Common myeloid progenitor, CD34-positive (primary cell): ENCODE results near the gene S100A7A.

Experiments used
- CTCF ChIA-PET: fragments of 350-600 bp; sonication (Branson Sonifier 250); formaldehyde crosslinking; loops from one replicate; lab custom pipeline; 2021; ENCODE audit warnings: antibody characterized with exemption; lab: Charles Lee
- POLR2A ChIA-PET: fragments of 350-600 bp; sonication (Branson Sonifier 250); formaldehyde crosslinking; loops from one replicate; lab custom pipeline; 2021; ENCODE audit warnings: antibody characterized with exemption; lab: Charles Lee
- DNase-seq, 3 donors: peaks; one replicate each; pipeline versions ENCODE4 v3.0.0 to v3.0.0-alpha.2; 2013
- H3K27ac ChIP-seq, 2 experiments: 1 replicate in 1 of 2; 2 replicates in 1 of 2; pipeline ENCODE4 v1.7.0; 2013; ENCODE audit warnings: inconsistent platforms in 2 of 2, low read length in 2 of 2, mild to moderate bottlenecking in 2 of 2, low read depth in 1 of 2, moderate library complexity in 1 of 2; ENCODE audit not compliant: severe bottlenecking in 2 of 2, insufficient read depth in 1 of 2, poor library complexity in 1 of 2
- H3K27me3 ChIP-seq, 5 experiments: replicated peaks in 2 of 5; 1 replicate in 3 of 5; 2 replicates in 2 of 5; pipeline versions ENCODE4 v1.6.1 to v1.7.0; 2013; ENCODE audit warnings: low read length in 4 of 5, mild to moderate bottlenecking in 2 of 5, moderate library complexity in 2 of 5, inconsistent platforms in 1 of 5; ENCODE audit not compliant: insufficient read depth in 5 of 5, control insufficient read depth in 4 of 5
- H3K36me3 ChIP-seq, 4 experiments: 1 replicate in 2 of 4; 2 replicates in 2 of 4; pipeline versions ENCODE4 v1.6.1 to v1.7.0; 2013; ENCODE audit warnings: low read length in 3 of 4, control low read depth in 1 of 4, mild to moderate bottlenecking in 1 of 4; ENCODE audit not compliant: control insufficient read depth in 4 of 4, insufficient read depth in 4 of 4
- H3K4me1 ChIP-seq, 4 experiments: 1 replicate in 3 of 4; 2 replicates in 1 of 4; pipeline versions ENCODE4 v1.6.1 to v1.7.1; 2013; ENCODE audit warnings: low read length in 3 of 4, mild to moderate bottlenecking in 3 of 4, control low read depth in 1 of 4, inconsistent platforms in 1 of 4, moderate library complexity in 1 of 4; ENCODE audit not compliant: control insufficient read depth in 4 of 4, insufficient read depth in 4 of 4; ENCODE audit errors: control extremely low read depth in 1 of 4
- H3K4me3 ChIP-seq, 7 experiments: 1 replicate in 4 of 7; 2 replicates in 3 of 7; pipeline versions ENCODE4 v1.5.1 to v1.7.0; 2013; ENCODE audit warnings: mild to moderate bottlenecking in 7 of 7, low read length in 6 of 7, moderate library complexity in 6 of 7, inconsistent platforms in 2 of 7, low read depth in 2 of 7, control low read depth in 1 of 7; ENCODE audit not compliant: insufficient read depth in 4 of 7, control insufficient read depth in 1 of 7; ENCODE audit errors: extremely low read depth in 1 of 7
- H3K9me3 ChIP-seq, 5 experiments: 1 replicate in 4 of 5; 2 replicates in 1 of 5; pipeline versions ENCODE4 v1.6.1 to v1.7.1; 2013; ENCODE audit warnings: low read length in 4 of 5, mild to moderate bottlenecking in 2 of 5, inconsistent platforms in 1 of 5, low read depth in 1 of 5, moderate library complexity in 1 of 5; ENCODE audit not compliant: control insufficient read depth in 4 of 5, insufficient read depth in 2 of 5; ENCODE audit errors: control extremely low read depth in 1 of 5
- WGBS: methylation state at CpG from one replicate; pipeline ENCODE4 v1.1.5; 2013; ENCODE audit not compliant: insufficient coverage; 5-methylcytosine and 5-hydroxymethylcytosine counted together

S100A7A gene

GRCh38 chr1:153375511-153375910 is 40.8 kb upstream of the S100A7A start, which contains the start of gene S100A12:
TSS of gene S100A12 (minus strand) at chr1:153375621. CDS start at chr1:153374592, 1,029 bp downstream.
- peak in 2 of 3 donors; percentile 44 to 58 for DNase-seq
- H3K36me3 ChIP-seq, result no peaks in the 10 kb centered on the region
- ChIA-PET CTCF (interaction anchor here (1.0 to 1.5 kb wide), 3 partner anchors 21 to 28 kb away, joined by 3 to 9 read pairs (median 3); no protein-coding TSS in a partner anchor), POLR2A (no interaction called here)
- H3K9me3 ChIP-seq, result peaks cover 0 to under 1% (median 0%) of the 10 kb centered on the region in 5 experiments
- H3K4me3 ChIP-seq, result no peak within 1 kb of the TSS
- peaks cover 0 to 2% (median 0%) of the 10 kb centered on the region in 5 experiments for H3K27me3 ChIP-seq
- H3K4me1 ChIP-seq, result peaks cover 0 to 4% (median 0%) of the 10 kb centered on the region in 4 experiments
- H3K27ac ChIP-seq, result no peak within 1 kb of the TSS
- 100% methylated on average over 1 of the region's 1 CpG for WGBS

DNA sequence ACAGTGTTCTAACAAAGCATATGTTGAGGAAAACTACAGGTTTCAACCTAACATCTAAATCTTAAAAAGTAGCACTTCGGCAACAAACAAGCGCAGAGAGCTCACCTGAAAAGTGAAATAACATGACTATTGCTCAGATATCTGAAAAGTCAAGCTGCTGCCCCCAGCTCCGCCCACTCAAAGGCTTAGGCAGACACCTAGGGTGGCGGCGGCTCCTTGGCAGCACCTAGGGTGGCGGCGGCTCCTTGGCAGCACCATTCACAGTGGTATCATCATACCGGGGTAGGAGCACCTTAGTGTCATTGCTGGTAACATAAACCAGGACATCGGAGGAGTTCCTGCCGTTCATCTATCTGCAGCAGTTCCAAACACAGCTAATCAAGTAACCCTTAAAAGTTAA is 36.7 kb upstream of the S100A7A start:
- CTCF ChIA-PET, result no interaction called here
- POLR2A ChIA-PET, result interaction anchor here (0.9 kb wide), 1 partner anchor 35 kb away, joined by 3 read pairs; no protein-coding TSS in a partner anchor
- peaks cover 0 to 4% (median 0%) of the 10 kb centered on the region in 4 experiments for H3K4me1 ChIP-seq

GRCh38 chr1:153380711-153381110 is 35.6 kb upstream of the S100A7A start:
- DNase-seq, result no peak
- H3K4me1 ChIP-seq, result peaks cover 0 to 10% (median 8%) of the 10 kb centered on the region in 4 experiments
- H3K4me3 ChIP-seq, result no peak overlapping the region
- 98% methylated on average over 15 of the region's 23 CpGs for WGBS
- ChIA-PET POLR2A (no interaction called here), CTCF (no interaction called here)
- no peaks in the 10 kb centered on the region for H3K36me3 ChIP-seq
- H3K27ac ChIP-seq, result no peak overlapping the region
- peaks cover 0 to 3% (median 0%) of the 10 kb centered on the region in 5 experiments for H3K27me3 ChIP-seq
- H3K9me3 ChIP-seq, result peaks cover 0 to 7% (median 2%) of the 10 kb centered on the region in 5 experiments

More for the DNA sequence above, 36.7 kb upstream of the S100A7A start:
- Histone ChIP-seq H3K36me3 (no peaks in the 10 kb centered on the region), H3K9me3 (peaks cover 0 to 7% (median 2%) of the 10 kb centered on the region in 5 experiments), H3K27ac (no peak overlapping the region), H3K27me3 (peaks cover 0 to 3% (median 0%) of the 10 kb centered on the region in 5 experiments), H3K4me3 (no peak overlapping the region)
- 99% methylated on average over 8 of the region's 10 CpGs for WGBS
- DNase-seq, result no peak

GRCh38 chr1:153384958-153385580 is 31.3 kb upstream of the S100A7A start:
- Histone ChIP-seq H3K36me3 (no peaks in the 10 kb centered on the region), H3K27me3 (peaks cover 0 to 2% (median 0%) of the 10 kb centered on the region in 5 experiments), H3K4me1 (peaks cover 11 to 42% (median 25%) of the 10 kb centered on the region in 4 experiments), H3K9me3 (peaks cover 0 to 7% (median 2%) of the 10 kb centered on the region in 5 experiments), H3K27ac (no peak overlapping the region), H3K4me3 (no peak overlapping the region)
- CTCF ChIA-PET, result interaction anchor here (1.3 kb wide), 1 partner anchor 36 kb away, joined by 4 read pairs; the partner anchor contains the start of gene PGLYRP4
- DNase-seq, result no peak
- POLR2A ChIA-PET, result interaction anchor here (0.9 kb wide), 1 partner anchor 8 kb away, joined by 3 read pairs; no protein-coding TSS in a partner anchor
- 96% methylated on average over 4 of the region's 4 CpGs for WGBS

DNA sequence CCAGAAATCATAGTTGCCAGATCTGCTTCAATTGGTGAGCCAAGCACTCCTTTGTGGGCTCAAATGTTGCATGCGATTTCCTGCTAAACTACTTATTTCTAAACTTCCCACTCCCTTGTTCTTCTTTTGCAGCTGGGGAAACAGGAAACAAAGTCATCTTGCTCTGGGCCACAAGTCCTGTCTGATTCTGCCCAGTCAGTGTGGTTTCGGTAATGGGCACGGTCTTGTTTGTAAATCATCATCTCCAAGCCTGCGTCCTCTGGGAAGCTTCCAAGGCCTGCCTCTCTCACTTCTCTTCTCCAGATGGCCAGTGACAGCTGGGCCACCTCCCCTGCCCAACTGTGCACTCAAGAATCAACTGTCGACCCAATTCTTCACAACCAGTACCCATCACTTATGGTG is 29.8 kb upstream of the S100A7A start:
- Histone ChIP-seq H3K27ac (peak overlapping the region in 1 of 2 experiments; percentile 18), H3K4me1 (peaks cover 11 to 56% (median 36%) of the 10 kb centered on the region in 4 experiments), H3K36me3 (no peaks in the 10 kb centered on the region), H3K27me3 (peaks cover 0 to 2% (median 0%) of the 10 kb centered on the region in 5 experiments), H3K9me3 (peaks cover 0 to 6% (median 0%) of the 10 kb centered on the region in 5 experiments), H3K4me3 (peak overlapping the region in 1 of 7 experiments; percentile 0)
- ChIA-PET CTCF (interaction anchor here (1.5 kb wide), 1 partner anchor 29 kb away, joined by 3 read pairs; the partner anchor contains the start of gene S100A9), POLR2A (interaction anchor here (0.6 kb wide), 1 partner anchor 1312 kb away, joined by 3 read pairs; no protein-coding TSS in a partner anchor)
- DNase-seq, result peak; percentile 76 to 92 (median 92)
- WGBS, result 0% methylated on average over 5 of the region's 5 CpGs

- ChIA-PET POLR2A (no interaction called here), CTCF (interaction anchor here (1.5 to 1.7 kb wide), 2 partner anchors 29 to 30 kb away, joined by 3 to 4 read pairs; partner anchors contain the start of gene S100A9)
- Histone ChIP-seq H3K27me3 (peaks cover 0 to under 1% (median 0%) of the 10 kb centered on the region in 5 experiments), H3K27ac (peak overlapping the region in 1 of 2 experiments; percentile 18), H3K36me3 (no peaks in the 10 kb centered on the region), H3K4me1 (peaks cover 11 to 60% (median 36%) of the 10 kb centered on the region in 4 experiments), H3K9me3 (peaks cover 0 to 4% (median 0%) of the 10 kb centered on the region in 5 experiments), H3K4me3 (peak overlapping the region in 1 of 7 experiments; percentile 9)
- 93% methylated on average over 3 of the region's 4 CpGs for WGBS
- DNase-seq, result no peak
These were observed 29.3 kb upstream of the S100A7A start for GRCh38 chr1:153387001-153387400.
